GM18868 (cell line): ENCODE measurements around the gene CXorf51A.
"Not testable (repeated sequence)": the region's sequence is repeated elsewhere in the genome, so short reads cannot be mapped to it uniquely, and the experiment has no call there.

Experiments used
- ATAC-seq: cut with Tn5 transposase; IDR thresholded peaks from one replicate; pipeline ENCODE4 v1.9.1; 2021; ENCODE audit warnings: mild to moderate bottlenecking, moderate library complexity; ENCODE audit not compliant: unreplicated experiment

CXorf51A gene

GRCh38 chrX:146814644-146815043 is at the start of gene CXorf51A:
CXorf51A (minus strand) TSS chrX:146814744; CDS start chrX:146814723, 21 bp downstream.
- not testable (repeated sequence) for ATAC-seq

- ATAC-seq: no peak
These were observed 49.0 kb upstream of the CXorf51A start for GRCh38 chrX:146863566-146863965.

GRCh38 chrX:146854281-146854680 is 39.7 kb upstream of the CXorf51A start:
- no peak for ATAC-seq

DNA sequence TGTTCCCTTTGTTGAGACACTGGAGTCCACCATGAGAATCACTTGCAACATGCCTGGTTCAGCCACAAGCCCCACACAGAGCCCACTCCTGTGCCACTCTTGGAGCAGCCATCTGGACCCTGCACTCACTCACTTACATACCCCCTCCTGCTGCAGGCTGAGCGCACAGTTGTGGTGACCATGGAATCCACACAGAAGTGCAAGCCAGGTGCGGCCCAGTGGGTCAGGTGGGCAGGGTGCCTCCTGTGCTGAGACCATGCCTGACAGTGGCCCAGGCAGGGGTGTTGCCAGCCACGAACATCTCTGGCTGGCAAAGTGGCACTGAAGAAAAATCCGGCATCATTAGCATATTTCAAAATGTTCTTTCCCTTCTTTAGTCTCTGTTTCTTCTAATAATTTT is 17.4 kb upstream of the CXorf51A start:
- no peak for ATAC-seq

GRCh38 chrX:146809471-146809870 is 5.1 kb downstream of the CXorf51A start, which contains the start of gene CXorf51B:
CXorf51B (plus strand) TSS chrX:146809771; CDS start chrX:146809792, 21 bp downstream.
- ATAC-seq: not testable (repeated sequence)
